PFSK-1 (cell line): Measurements from ENCODE around the gene TTC21B.

Experiments
- FOXP2 ChIP-seq: optimal IDR thresholded peaks from 2 replicates; pipeline ENCODE3; 2011; ENCODE audit warnings: borderline replicate concordance, control low read depth, inconsistent platforms; ENCODE audit not compliant: insufficient read depth; ENCODE audit errors: extremely low read length, extremely low read depth
- POLR2AphosphoS5 ChIP-seq: IDR thresholded peaks from 2 replicates; pipeline ENCODE4 v1.6.1; 2012; ENCODE audit warnings: low read depth, mild to moderate bottlenecking, control low read depth, low read length, moderate library complexity
- REST ChIP-seq, 2 experiments: IDR thresholded peaks; 2 replicates each; pipeline versions ENCODE4 v1.6.1 to v1.8.0; 2011 to 2012; ENCODE audit warnings: low read depth in 2 of 2, low read length in 2 of 2, control low read depth in 1 of 2, inconsistent platforms in 1 of 2, mild to moderate bottlenecking in 1 of 2, moderate library complexity in 1 of 2; ENCODE audit not compliant: insufficient read depth in 1 of 2
- SIN3A ChIP-seq: IDR thresholded peaks from 2 replicates; pipeline ENCODE4 v1.6.1; 2012; ENCODE audit warnings: mild to moderate bottlenecking, low read length, moderate library complexity, borderline replicate concordance; ENCODE audit not compliant: insufficient read depth
- TAF1 ChIP-seq: IDR thresholded peaks from 2 replicates; pipeline ENCODE4 v1.6.1; 2012; ENCODE audit warnings: low read length, control low read depth, borderline replicate concordance; ENCODE audit not compliant: insufficient read depth

- TF ChIP-seq SIN3A (no peak), TAF1 (no peak), POLR2AphosphoS5 (no peak), FOXP2 (no peak), REST (IDR thresholded peaks at IDR 0.05; ENCODE audit: insufficient read depth in 1 of 2, low read depth in 2 of 2, low read length in 2 of 2) (no peak)
These were observed 116.5 kb downstream of the TTC21B start for GRCh38 chr2:165837122-165837521.
